NCI-H524 treated with DMSO at 0.1 percent for 48 hours (cell line): ENCODE data around the gene DHX29.

Experiments
- DNase-seq: peaks from one replicate; lab custom pipeline; 2025; lab: John Stamatoyannopoulos, UW

Gene DHX29

DNA sequence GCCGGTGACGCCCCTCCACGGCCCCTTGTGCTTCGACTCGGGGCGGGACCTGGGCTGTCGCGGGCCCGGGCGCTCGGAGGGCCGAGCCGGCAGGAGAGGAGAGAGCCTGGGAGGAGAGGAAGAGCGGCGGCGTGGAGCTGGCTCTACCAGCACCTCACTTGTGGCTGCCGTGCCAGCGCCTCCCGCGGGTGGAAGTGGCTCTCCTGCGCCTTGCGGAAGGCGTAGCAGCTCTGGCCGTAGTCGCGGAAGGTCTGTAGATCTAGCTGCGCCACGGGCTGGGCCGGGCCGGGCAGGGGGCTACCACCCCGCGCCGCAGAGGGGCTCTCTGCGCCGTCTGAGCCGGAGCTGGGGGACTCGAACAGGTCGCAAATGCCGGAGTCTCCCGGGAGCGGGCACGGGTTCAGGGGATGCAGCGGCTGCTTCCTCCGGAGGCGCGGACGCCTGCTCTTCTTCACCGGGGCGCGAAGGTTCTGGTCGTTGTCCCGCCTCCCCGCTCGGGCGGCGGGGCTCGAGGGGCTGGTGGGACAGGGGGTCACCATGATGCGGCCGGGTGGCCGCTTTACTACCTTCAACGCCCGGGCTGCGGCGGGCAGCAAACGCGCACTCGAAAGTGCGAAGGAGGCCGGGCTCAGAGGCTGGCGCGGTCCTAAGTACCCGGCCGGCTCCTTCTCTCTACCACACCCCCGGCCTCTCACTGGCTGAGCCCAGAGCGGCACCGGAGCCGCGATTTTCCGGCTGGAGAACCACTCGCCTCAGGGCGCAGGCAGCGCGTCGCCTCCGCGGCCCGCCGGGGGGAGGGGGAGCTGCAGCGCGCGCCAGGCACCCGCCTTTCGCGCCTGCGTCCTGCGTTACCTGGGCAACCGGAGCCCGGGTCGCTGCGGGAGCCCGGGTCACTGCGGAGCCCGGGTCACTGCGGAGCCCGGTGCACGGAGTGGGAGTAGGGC, 74.2 kb downstream of the DHX29 start, which contains the start of gene CCNO:
TSS of gene CCNO (minus strand) at position 624 of the 944 bp plus-strand sequence. CDS start at position 539, 85 bp downstream.
- DNase-seq: peak; percentile 40

DNA sequence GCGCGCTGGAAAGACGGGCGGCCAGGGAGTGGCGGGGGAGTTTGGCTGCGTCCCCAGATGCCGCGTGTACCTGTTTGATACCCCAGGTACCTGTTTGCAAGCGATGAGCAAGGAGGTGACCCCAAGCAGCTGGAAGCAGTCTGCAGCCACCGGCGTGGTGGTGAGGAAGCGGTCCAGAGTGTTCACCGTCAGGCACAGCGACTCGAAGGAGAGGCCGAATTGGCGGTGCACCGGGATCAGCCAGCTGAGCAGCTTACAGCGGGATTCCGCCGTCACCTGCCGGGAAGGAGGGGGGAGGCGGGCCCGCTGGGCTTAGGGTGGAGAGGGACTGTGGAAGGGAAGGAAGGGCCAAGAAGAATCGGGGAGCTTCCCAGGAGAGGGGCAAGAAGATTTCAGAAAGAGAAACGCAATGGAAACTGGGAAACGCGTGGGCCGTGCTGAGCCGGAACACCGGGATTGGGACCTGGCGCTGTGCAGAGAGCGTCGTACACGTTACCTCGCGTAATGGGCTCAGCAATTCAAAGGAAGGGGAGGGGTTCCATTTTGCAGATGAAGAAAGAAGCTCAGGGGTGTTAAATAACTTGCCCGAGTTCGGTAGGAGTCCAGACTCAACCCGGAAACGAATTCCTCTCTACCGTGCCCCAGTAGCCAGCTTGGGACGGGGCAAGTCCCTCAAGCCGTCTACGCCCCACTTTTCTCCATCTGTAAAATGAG, 75.1 kb downstream of the DHX29 start:
- DNase-seq: no peak

DNA sequence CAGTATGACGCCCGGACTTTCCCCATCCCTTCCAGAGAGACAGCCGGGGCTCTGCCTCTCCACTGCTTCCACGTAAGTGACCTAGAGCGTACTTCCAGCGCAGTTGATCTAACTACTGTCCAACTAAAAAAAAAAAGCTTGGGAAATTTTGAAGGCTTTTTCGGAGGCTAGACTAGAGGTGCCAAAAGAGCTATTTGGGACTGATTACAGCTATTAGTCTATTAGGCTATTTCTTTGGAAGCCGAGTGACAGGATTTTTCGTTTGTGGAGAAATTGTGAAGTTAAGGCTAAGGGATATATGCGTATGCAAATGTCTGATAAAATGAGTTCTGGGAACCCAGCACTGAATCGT, 75.6 kb downstream of the DHX29 start:
- no peak for DNase-seq

DNA sequence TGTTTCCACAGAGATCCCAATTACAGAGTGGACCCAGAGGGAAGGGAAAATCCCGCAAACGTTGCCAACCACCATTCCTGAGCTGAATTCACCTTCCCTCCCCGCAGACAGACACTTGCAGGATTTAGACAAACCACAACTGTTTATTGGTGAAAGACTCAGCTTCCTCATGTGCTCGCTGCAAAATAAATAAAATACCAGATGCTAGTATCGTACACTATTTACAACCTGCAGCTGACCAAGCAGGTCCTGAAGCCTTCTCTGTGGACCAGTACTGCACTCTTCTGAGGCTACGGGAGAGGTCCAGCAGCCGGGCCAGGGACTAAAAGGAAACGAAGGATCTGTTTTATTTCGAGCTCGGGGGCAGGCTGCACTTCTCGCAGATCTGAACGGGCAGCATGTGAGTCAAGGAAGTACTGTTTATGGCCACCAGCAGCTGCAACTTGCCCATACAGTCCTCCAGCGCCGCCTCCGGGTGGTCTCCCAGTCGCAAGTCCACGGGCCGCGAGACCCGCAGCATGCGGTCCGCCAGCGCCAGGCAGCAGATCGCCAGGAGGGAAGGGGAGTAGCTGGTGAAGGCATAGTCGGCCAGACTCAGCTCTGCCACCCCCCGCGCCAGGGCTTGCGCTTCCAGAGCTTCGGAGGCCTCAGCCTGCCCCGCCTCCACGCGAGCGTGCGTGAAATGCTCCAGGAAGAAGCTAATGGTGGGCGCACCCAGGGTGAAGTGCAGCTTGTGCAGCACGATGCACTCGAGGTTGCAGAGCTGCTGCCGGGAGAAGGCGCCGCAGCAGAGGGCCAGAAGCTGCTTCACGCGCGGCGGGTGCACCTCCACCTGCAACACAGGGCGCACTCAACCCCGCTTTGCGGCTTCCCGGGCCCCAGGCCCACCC, 76.2 kb downstream of the DHX29 start:
- DNase-seq: peak; percentile 17

DNA sequence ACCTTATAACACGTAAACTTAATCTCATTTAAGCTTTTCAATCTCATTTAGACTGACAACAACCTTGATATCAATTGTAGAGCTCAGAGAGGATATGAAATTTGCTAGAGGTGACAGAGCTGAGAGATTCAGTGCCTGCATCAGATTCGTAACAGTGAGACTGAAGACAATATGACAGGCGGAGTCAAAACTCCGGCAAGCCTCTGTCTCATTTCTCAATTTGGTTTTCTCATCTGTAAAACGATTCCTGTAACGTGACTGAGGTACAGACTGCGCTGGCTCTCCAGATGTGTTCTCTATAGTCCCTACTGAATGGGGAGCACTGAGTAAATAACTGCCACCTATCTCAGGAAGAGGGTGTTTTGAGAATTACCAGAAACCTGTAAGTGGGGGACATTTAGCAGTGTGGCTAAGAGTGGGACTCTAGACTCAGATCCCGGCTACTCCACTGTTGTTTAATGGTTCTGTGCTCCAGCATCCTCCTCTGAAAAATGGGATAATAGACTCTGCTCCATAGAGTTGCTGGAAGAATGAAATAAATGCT, 77.3 kb downstream of the DHX29 start:
- no peak for DNase-seq

DNA sequence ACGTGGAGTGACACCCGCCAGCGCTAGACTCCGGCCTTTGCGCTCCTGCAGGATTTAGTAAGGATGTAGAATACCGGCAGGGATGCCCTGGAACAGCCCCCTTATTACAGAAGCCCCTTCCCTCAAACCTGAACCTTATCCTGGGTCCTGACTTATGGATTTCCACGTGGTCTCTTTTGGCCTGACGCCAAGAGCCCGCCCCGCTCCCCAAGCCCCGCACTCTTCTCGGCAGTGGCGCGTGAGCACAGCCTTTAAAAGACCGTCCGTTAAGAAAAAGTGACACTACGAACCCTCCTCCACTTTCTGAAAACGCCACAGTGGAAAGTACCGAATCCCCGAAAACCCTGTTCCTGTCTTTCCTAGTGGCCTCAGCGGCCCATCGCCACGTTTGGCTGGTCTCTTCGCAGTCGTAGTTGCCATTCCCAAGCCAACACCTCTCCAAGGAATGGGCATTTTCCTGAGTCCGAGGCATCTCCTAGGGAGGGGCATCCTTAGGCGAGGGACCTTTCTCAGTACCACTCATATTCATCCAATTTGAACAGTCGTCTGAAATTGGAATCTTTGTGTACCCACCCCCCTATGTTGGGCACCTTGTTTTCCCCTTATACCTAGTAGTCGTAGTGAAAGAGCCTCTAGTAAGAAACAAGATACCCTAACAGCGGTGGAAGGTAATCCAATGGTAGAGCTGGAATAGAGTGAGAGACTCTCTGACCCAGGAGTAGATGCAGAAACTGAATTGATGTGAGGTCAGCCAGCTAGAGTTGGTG, 79.6 kb downstream of the DHX29 start:
- no peak for DNase-seq

DNA sequence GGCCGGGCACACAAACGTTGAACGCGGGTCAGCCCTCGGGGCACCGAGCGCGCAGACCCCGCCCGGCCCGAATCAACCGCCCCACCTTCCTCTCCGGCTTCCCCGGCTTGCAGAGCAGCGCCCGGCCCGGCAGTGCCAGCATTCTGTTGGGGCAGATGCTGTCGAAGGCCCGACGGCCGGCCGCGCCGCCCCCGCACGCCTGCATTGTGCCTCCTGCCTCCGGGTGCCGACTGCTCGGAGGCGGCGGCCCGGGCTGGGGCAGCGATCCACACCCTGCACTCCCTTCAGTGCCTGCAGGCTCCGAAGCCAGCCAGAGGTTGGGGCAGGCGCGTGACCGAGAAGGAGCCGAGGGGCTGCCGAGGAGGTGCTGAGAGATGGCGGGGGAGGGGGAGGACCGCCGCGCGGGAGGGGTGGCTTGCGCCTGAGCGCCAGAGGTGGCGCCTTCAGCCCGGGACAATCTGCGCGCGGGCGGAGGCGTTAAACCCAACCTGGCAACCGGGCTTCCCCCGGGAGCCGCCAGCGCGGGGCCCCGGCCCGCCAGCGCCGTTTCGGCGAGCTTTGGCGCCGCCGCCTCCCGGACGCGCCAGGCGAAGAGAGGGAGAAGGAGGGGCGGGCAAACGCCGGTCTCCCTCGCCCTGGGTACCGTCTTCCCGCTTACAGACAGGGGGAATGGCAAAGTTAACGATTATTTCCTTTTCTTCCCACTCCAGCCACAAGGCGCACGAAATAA, 80.4 kb downstream of the DHX29 start, which contains the start of gene MCIDAS:
TSS of gene MCIDAS (minus strand) at position 382 of the 730 bp plus-strand sequence. CDS start at position 205, 177 bp downstream.
- no peak for DNase-seq

DNA sequence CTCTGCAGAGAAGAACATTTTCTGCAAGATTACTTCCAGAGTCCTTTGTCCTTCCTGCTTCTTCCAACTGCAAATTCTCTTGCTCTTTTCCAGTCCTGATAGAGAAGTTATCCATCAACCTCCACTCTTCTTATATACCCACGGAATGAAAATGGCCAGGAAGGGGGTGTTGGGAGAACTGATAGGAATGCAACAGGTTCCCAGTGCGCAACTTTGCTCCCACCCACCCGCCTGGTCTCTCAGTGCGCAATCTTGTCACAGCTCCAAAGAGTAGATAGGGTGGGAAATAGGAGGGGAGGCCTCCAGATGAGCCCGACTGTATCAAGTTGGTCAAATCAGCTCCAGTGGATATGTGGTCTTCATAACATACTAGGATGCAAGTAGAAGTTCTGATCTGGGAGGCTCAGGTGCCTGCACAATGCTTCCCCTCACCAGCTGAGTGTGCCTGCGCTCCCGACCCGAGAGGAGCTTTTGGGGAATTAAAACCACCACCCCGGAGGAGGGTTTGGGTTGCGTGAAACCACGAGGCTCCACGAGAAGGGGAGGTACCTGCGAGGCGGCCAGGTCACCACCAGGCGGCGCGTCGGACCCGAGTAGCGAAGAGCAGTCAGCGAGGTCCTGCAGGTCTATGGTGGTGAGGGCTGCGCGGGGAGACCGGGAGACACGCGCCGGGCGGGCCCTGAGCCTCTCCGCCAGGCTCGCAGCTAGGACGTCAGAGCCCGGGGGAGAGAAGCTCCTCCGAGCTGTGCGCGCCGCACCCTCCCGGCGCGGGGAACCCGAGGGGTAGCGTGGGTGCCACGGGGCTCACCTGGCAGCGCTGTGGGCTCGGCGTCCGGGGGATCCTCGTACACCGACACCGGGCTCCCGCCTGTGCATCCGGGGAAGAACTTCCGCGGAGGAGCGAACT, 81.2 kb downstream of the DHX29 start:
- DNase-seq: no peak

DNA sequence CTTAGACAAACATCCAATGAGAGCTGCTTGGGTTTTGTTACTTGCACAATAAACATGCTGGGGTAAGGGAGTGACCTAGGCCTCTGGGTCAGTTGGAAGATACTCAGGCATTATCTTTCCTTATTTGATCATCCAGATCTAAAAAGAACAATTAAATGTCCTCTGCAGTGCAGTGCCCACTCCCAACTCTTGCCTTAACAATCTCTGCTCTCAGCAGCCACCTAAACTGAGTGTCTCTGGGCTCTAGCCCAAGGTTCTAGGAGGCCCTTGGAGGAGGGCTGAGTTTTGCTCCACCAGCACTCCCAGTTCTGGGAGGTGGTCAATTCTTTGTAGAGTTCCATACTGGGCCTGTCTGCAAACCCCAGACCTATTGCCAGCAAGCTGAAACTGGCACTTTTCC, 82.1 kb downstream of the DHX29 start:
- DNase-seq: no peak

DNA sequence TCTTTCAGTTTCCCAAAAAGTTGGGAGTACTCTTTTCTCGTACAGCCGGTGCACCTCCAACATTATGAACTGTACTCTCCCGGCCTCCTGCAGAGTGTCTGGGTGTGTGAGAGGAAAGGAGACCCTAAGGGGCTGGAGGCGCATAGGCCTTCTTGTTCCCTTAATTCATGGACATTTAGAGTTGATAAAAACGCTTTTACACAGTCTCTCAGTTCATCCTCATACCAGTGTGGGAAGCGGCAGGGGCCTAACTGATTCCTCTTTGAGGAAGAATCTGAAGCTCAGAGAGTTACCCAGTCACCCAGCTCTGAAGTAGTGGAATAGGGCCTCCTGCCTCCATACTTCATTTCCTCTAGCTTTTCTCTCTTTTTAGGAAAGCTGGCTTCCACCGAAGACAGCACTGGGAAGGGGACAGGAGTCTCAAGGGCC, 83.7 kb downstream of the DHX29 start:
- DNase-seq: no peak

DNA sequence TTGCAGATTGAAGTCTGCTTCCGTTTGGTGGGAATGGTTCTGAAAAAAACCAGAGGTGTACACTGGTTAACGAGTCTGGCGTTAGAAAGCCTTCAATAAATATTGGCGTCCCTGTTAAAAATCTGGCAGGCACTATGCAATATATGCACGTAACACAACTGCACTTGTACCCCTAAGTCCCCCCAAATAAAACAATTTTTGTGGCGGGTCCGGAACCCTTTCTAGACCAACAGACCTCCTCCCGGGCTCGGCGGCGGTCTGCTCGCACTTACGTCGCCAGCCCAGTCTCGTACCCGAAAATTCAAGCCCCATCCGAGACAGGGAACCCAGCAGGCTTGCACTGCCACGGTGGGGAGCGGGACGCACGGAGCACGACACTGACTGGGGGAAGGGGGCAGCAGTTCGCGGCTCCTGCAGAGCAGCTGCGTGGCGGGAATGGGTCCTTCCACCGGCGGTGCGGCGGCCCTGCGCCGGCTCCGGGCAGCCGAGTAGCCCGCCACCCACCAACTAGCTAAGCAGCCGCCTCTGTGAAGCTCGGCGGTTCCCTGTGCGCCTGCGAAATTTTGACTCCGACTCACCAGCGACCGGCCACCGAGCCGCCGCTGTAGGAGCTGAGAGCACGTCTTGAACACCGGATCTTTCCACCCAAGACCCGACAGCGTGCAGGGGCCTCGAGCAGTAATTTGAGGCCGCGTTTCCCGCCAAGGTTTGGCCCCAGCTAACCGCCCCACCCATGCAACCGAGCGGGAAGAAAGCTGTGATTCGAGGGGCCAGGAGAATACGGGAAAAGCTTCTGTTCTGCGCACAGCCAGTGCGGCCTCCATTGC, 84.3 kb downstream of the DHX29 start:
- no peak for DNase-seq

DNA sequence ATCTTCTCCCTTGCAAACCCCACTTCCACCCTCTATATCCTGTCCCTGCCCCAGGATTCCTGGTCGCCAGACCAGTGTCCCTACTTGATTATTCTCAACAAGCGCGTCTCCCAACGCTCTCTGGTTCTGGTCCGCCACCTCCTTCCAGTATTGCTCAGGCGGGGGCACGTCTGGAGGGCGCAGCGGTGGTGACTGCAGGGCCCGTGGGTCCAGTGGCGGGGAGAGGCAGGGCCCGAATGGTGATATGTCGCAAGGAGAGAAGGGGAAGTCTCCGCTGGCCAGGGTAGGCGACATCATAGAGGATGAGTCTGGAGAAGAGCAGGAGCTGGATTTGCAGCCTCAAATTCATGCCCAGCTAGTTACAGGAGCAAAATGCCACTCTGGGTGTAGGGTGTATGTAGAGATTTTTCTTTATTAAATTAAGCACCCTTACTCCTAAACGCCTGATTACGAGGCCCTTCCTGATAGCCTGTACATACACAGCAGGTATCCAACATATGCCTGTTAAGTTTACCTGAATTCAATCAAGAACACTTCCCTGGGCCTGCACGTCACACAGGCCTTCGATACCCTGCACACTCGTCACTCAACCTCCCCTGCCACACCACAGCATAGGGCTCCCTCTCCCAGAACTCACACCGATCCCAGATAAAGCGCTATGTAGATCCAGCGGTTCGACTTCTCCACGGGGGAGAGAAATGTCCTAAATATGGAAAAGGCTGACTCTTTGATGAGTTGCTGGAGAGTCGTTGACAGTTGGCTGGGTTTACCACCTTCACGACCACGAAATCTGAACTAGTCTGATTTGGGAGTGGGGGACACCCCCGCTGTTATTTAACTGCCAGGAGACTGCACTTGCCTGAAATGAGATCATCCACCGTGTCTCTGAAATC, 85.2 kb downstream of the DHX29 start:
- DNase-seq: no peak

DNA sequence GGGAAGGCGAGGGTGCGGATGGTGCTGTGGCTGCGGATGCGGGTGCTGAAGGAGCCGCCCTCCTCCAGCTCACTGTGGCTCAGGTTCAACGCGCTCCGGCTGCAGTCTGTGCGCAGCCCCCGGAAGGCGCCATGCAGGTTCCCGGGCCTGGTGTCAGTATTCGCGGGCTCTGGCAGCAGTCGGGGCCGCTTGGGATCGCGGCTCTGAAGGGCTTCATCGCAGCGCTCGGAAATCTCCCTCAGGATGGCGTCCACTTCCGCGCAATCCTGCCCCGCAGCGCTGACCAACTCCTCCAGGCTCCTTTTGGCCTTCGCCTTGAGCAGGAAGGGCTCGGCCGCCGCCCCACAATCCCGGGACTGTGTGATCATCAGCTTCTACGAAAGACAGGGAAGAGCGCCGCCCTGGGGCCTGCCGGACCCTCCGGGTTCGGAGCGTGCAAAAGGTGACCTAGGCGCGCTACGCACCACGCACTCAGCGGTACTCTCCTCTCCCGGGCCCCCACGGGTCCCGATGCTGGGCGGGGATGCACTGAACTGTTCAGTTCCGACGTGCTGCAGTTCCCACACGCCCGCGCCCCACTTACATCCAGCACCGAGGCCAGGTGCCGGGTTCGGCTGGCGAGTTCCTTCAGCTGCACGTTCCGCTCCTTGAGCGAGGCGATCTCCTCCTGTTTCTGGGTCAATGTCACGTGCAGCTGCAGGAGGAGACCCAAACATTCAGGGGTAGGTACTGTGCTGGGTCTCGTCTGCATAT, 86.9 kb downstream of the DHX29 start:
- DNase-seq: no peak

DNA sequence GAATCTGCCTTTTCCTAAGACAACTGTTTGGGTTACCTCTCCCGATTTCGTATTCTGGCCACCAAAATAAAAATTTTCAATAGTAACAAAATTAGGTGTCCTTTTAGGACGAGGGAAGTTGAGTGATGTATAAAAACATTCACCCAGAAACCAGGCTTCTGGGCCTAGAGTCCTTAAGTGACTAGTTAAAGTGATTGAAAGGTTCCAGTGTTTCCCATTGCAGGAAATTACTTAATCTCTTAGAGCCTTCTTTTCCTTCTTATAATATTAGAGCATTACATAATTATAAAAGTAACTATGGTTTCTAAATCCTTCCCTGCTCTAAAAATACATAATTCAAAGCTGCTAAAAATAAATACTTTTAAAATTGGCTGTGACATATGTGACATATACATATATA, 87.7 kb downstream of the DHX29 start:
- no peak for DNase-seq

DNA sequence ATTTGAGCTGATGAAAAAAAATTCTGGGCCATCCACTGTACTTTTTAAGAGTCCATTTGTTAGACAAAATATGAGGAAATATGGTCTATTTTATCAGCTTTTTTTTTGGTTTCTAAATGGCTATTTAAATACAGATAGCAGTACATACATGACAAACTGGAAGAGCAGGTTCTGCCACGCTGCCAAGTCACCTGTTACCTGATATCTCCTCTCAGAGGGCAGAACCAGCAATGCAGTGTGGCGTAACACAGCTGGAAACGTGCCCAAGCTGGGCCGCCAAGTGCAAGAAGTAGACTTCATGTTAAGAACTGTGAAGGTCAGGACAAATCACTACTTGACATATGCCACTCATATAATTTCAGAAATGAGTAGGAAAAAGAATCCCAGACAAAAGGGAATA, 88.5 kb downstream of the DHX29 start:
- no peak for DNase-seq

DNA sequence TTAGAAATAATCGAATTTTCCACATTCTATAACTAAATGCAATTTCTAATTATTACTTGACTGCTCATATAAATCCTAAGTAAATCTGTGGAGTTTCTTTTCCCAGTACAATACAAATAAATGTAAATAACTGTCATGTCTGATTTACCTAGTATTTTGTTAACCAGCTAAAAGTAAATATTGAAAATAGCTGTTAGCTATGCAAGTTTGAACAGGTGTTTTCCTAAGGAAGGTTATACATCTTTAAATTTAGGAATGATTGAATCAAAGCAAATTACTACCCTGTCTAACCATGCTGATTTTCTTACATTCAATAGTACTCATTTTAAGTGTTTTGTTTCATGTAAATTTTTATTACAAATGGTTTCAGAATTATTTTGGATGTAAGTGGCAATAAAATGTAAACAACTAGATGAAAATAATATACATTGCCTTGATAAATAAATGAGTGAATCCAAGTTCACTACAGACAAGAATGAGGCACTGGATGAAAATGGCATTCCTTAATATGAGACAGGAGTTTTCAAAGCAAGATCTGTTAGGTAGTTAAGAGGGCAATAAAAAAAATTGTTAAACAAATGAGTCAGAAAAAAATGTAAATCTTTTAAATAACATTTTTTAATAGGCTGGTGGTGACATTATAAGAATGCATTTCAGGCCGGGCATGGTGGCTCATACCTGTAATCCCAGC, 96.2 kb downstream of the DHX29 start:
- no peak for DNase-seq
